ENCODE data around the gene SLC13A3.

GRCh38 chr20:46682063-46682821, 31.0 kb upstream of the SLC13A3 start:
- TF ChIP-seq POLR2A (IDR thresholded peaks at IDR 0.05) (no peak), POLR2AphosphoS5 (IDR thresholded peaks at IDR 0.05) (no peak)
